Neural cell (in vitro differentiated cells): ENCODE data around the gene ROM1. TPM values are rescaled to one million over a fixed set of nuclear protein-coding genes. Genes with fewer than 3 reads are reported as not detected.

Experiments
- H2AFZ ChIP-seq: fragments of 200-600, 300-800 bp; sonication (generic), shearing (Covaris generic); 2 replicates; pipeline ENCODE4 v1.6.0; 2014; ENCODE audit warnings: low read depth, mild to moderate bottlenecking, antibody characterized with exemption, low read length, moderate library complexity
- H3F3A ChIP-seq: fragments of 200-600 bp; shearing (Covaris generic); 2 replicates; pipeline ENCODE4 v1.6.1; 2016; ENCODE audit warnings: mild to moderate bottlenecking, moderate library complexity, mixed read lengths, antibody characterized with exemption, low read length; ENCODE audit not compliant: insufficient read depth, poor library complexity, severe bottlenecking
- H3K27ac ChIP-seq: fragments of 200-600, 300-800 bp; sonication (generic), shearing (Covaris generic); 2 replicates; pipeline ENCODE4 v1.5.1; 2014; ENCODE audit warnings: mild to moderate bottlenecking, low read length, moderate library complexity
- H3K27me3 ChIP-seq: fragments of 300-800, 200-600 bp; sonication (generic), shearing (Covaris generic); 2 replicates; pipeline ENCODE4 v1.6.0; 2014; ENCODE audit warnings: mild to moderate bottlenecking, low read depth, low read length, moderate library complexity; ENCODE audit not compliant: insufficient read depth
- H3K36me3 ChIP-seq: fragments of 300-800, 200-600 bp; sonication (generic), shearing (Covaris generic); 2 replicates; pipeline ENCODE4 v1.5.1; 2014; ENCODE audit warnings: mild to moderate bottlenecking, antibody characterized with exemption, low read length, moderate library complexity; ENCODE audit not compliant: insufficient read depth
- H3K4me2 ChIP-seq: fragments of 300-800, 200-600 bp; sonication (generic), shearing (Covaris generic); 2 replicates; pipeline ENCODE4 v1.6.0; 2014; ENCODE audit warnings: mild to moderate bottlenecking, low read length
- H3K4me3 ChIP-seq: fragments of 300-800, 200-600 bp; sonication (generic), shearing (Covaris generic); 2 replicates; pipeline ENCODE4 v1.5.1; 2014; ENCODE audit warnings: mild to moderate bottlenecking, low read length, moderate library complexity
- H3K79me2 ChIP-seq: fragments of 200-600 bp; shearing (Covaris generic); replicated peaks from 2 replicates; pipeline ENCODE4 v1.6.0; 2014; ENCODE audit warnings: mild to moderate bottlenecking, low read length, moderate library complexity; ENCODE audit not compliant: insufficient read depth
- H3K9ac ChIP-seq: fragments of 300-800, 200-600 bp; sonication (generic), shearing (Covaris generic); 2 replicates; pipeline ENCODE4 v1.6.1; 2016; ENCODE audit warnings: mild to moderate bottlenecking, low read length, mixed read lengths
- H3K9me2 ChIP-seq: fragments of 200-600 bp; shearing (Covaris generic); 2 replicates; pipeline ENCODE4 v1.6.1; 2016; ENCODE audit warnings: mild to moderate bottlenecking, low read length, mixed read lengths; ENCODE audit not compliant: insufficient read depth
- H3K9me3 ChIP-seq: fragments of 200-600, 300-800 bp; sonication (generic), shearing (Covaris generic); 2 replicates; pipeline ENCODE4 v1.6.1; 2016; ENCODE audit warnings: mild to moderate bottlenecking, mixed run types, low read length, moderate library complexity, mixed read lengths
- H4K20me1 ChIP-seq: fragments of 200-600 bp; shearing (Covaris generic); 2 replicates; pipeline ENCODE4 v1.6.1; 2016; ENCODE audit warnings: mild to moderate bottlenecking, mixed run types; ENCODE audit not compliant: insufficient read depth
- CTCF ChIP-seq: fragments of 450-650 bp; IDR thresholded peaks from 2 replicates; pipeline ENCODE4 v1.5.1; 2014; ENCODE audit warnings: antibody characterized with exemption, mild to moderate bottlenecking, moderate library complexity; ENCODE audit not compliant: poor library complexity, severe bottlenecking
- EP300 ChIP-seq: fragments of 450-650 bp; conservative IDR thresholded peaks from 2 replicates; pipeline ENCODE4 v1.6.1; 2014; ENCODE audit warnings: antibody characterized with exemption, mild to moderate bottlenecking, moderate library complexity; ENCODE audit not compliant: poor library complexity, severe bottlenecking
- EZH2 ChIP-seq: fragments of 200-600, 300-800 bp; shearing (Covaris generic), sonication (generic); IDR thresholded peaks from 2 replicates; pipeline ENCODE4 v1.6.1; 2014; ENCODE audit warnings: antibody characterized with exemption, low read length, borderline replicate concordance, mild to moderate bottlenecking; ENCODE audit not compliant: insufficient read depth, poor library complexity, severe bottlenecking
- MXI1 ChIP-seq: fragments of 450-650 bp; conservative IDR thresholded peaks from 2 replicates; pipeline ENCODE4 v1.6.1; 2014; ENCODE audit warnings: antibody characterized with exemption, mild to moderate bottlenecking; ENCODE audit not compliant: poor library complexity, severe bottlenecking
- POLR2AphosphoS5 ChIP-seq: IDR thresholded peaks from 2 replicates; pipeline ENCODE4 v1.6.1; 2012
- RAD21 ChIP-seq: fragments of 450-650 bp; conservative IDR thresholded peaks from 2 replicates; pipeline ENCODE4 v1.6.1; 2014; ENCODE audit warnings: antibody characterized with exemption, mild to moderate bottlenecking, moderate library complexity
- REST ChIP-seq: IDR thresholded peaks from 2 replicates; pipeline ENCODE4 v1.6.1; 2012; ENCODE audit warnings: borderline replicate concordance
- SMC3 ChIP-seq: fragments of 450-650 bp; conservative IDR thresholded peaks from 2 replicates; pipeline ENCODE4 v1.6.1; 2014; ENCODE audit warnings: antibody characterized with exemption, mild to moderate bottlenecking, moderate library complexity; ENCODE audit not compliant: poor library complexity
- TAF1 ChIP-seq: IDR thresholded peaks from 2 replicates; pipeline ENCODE4 v1.6.1; 2012; ENCODE audit warnings: low read depth
- polyA plus RNA-seq: library from polyadenylated mRNA; depleted of rRNA; stranded (reverse); fragments of >200 nt; gene quantifications from 2 replicates; pipeline ENCODE4 v1.2.3, GENCODE V29; 2014

Gene ROM1
- polyA plus RNA-seq, 1 donor from 2014 or later, result 0.31 TPM

- Histone ChIP-seq H3K9me2 (no peaks in the 10 kb centered on the region), H3K27me3 (no peaks in the 10 kb centered on the region), H3K4me3 (no peak overlapping the region), H3K9me3 (no peaks in the 10 kb centered on the region), H4K20me1 (no peaks in the 10 kb centered on the region), H2AFZ (no peak overlapping the region), H3K27ac (no peak overlapping the region), H3K4me2 (no peak overlapping the region), H3K9ac (no peak overlapping the region), H3K79me2 (no peaks in the 10 kb centered on the region), H3K36me3 (no peaks in the 10 kb centered on the region), H3F3A (no peaks in the 10 kb centered on the region)
- TF ChIP-seq MXI1 (no peak), CTCF (no peak), EZH2 (no peak), RAD21 (no peak), TAF1 (no peak), EP300 (no peak), SMC3 (no peak), REST (no peak), POLR2AphosphoS5 (no peak)
These were observed 19.4 kb downstream of the ROM1 start for GRCh38 chr11:62632492-62632891.

- no peaks in the 10 kb centered on the region for H3F3A ChIP-seq
- no peaks in the 10 kb centered on the region for H3K36me3 ChIP-seq
- H3K4me2 ChIP-seq, result no peak overlapping the region
- no peak overlapping the region for H3K4me3 ChIP-seq
- H3K9me3 ChIP-seq, result no peaks in the 10 kb centered on the region
- H2AFZ ChIP-seq, result no peak overlapping the region
- H3K9ac ChIP-seq, result no peak overlapping the region
- H3K27ac ChIP-seq, result no peak overlapping the region
- H4K20me1 ChIP-seq, result no peaks in the 10 kb centered on the region
- H3K27me3 ChIP-seq, result no peaks in the 10 kb centered on the region
- H3K9me2 ChIP-seq, result no peaks in the 10 kb centered on the region
- TF ChIP-seq CTCF (no peak), EP300 (no peak), EZH2 (no peak), RAD21 (no peak), MXI1 (no peak), TAF1 (no peak), POLR2AphosphoS5 (no peak), REST (no peak), SMC3 (no peak)
- H3K79me2 ChIP-seq, result peaks cover 26% of the 10 kb centered on the region
These were observed 31.2 kb downstream of the ROM1 start for GRCh38 chr11:62644220-62644619.
